GM12872 (cell line): ENCODE data around the gene TMEM184A.

Experiments
- CTCF ChIP-seq: IDR thresholded peaks from 3 replicates; pipeline ENCODE4 v1.5.1; 2011; ENCODE audit warnings: low read depth, mild to moderate bottlenecking, low read length, moderate library complexity; ENCODE audit not compliant: insufficient read depth

TMEM184A gene

GRCh38 chr7:1531263-1531978, 24.6 kb downstream of the TMEM184A start:
- TF ChIP-seq CTCF: no peak

DNA sequence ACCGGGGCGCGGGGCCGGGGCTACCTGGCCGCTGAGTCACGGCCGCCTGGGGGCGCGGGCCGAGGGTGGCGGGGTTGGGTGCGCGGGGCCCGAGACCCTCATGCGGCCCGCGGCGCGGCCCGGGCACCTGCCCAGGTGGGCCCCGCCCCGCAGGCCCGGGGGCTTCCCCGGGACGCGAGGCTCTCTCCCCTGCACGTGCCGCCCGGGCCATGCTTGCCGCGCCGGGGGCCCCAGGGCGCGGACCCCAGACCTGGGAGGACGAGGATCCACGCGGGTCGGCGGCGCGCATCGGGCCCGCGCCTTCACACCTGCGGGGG, 25.1 kb downstream of the TMEM184A start:
- no peak for TF ChIP-seq CTCF

GRCh38 chr7:1529383-1530116, 26.5 kb downstream of the TMEM184A start:
- TF ChIP-seq CTCF: no peak

DNA sequence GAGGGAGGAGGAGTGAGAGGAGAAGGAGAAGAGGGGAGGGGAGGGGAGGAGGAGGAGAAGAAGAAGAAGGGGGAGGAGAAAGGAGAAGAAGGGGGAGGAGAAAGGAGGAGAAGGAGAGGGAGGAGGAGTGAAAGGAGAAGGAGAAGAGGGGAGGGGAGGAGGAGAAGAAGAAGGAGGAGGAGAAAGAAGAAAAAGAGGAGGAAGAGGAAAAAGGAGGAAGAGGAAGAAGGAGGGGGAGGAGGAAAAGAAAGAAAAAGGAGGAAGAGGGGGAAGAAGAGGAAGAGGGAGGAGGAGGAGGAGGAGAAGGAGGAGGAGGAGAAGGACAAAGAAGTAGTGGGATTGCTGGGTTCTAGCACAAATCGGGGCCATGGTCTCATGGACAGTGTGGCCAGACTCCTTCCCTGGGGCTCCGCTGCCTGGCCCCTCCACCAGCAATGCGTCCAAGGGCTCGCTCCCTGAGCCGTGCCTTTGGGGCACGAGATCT, 29.7 kb downstream of the TMEM184A start:
- no peak for TF ChIP-seq CTCF

GRCh38 chr7:1525409-1525808, 30.6 kb downstream of the TMEM184A start:
- no peak for TF ChIP-seq CTCF

DNA sequence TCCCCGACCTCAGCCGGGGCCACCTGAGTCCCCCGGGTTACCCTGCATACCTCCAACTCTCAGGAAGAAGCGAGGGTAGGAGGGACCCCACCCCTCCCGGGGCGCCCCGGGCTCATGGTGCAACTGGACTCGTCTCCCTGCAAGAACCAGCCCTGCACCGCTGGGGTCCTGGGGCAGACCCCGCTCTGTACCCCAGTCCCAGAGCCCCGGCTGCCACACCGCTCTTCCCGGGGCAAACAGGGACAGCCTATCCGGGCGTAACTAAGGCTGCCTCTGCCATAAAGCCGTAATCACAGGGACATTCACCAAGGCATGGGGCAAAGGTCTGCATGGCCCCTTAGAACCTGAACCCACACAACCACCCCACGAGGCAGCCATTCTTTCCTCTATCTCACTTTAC, 32.2 kb downstream of the TMEM184A start:
- no peak for TF ChIP-seq CTCF

DNA sequence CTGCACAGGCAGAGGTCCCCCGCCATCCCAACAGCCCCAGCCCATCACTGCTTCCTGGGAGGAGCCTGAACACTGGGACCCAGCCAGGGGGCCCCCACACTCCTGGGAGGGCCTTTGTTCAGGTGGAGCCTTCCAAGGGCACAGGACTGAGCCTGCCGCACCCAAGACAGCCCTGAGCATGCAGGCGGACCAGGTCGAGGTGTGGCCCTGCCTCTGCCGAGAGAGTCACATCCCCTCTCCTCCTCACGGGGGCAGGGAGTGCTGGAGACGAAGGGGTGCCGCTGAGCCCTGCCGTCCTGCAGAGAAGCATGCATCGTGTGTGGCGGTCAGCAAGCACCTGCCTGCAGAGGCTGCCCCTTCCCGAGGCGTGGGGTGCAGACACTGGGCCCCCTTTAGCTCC, 32.8 kb downstream of the TMEM184A start:
- no peak for TF ChIP-seq CTCF
